Activated CD4-positive, CD25-positive, alpha-beta regulatory T cell treated with anti-CD3 and anti-CD28 coated beads, Interleukin-2, amount 50 U/mL, for 72 hours (primary cell): ENCODE data around the gene TTC13.

ENCODE experiments used
- DNase-seq: peaks from one replicate; pipeline ENCODE4 v3.0.0; 2021

The TTC13 gene

GRCh38 chr1:230867903-230868735 is 110.5 kb downstream of the TTC13 start, which contains the start of gene C1orf198:
TSS of gene C1orf198 (minus strand) at chr1:230868521. CDS start at chr1:230868512, 9 bp downstream.
- DNase-seq = peak; percentile 80

- no peak for DNase-seq
These were observed 111.4 kb downstream of the TTC13 start for GRCh38 chr1:230867101-230867902.

- DNase-seq = no peak
These were observed 112.2 kb downstream of the TTC13 start for GRCh38 chr1:230866171-230867070.

DNA sequence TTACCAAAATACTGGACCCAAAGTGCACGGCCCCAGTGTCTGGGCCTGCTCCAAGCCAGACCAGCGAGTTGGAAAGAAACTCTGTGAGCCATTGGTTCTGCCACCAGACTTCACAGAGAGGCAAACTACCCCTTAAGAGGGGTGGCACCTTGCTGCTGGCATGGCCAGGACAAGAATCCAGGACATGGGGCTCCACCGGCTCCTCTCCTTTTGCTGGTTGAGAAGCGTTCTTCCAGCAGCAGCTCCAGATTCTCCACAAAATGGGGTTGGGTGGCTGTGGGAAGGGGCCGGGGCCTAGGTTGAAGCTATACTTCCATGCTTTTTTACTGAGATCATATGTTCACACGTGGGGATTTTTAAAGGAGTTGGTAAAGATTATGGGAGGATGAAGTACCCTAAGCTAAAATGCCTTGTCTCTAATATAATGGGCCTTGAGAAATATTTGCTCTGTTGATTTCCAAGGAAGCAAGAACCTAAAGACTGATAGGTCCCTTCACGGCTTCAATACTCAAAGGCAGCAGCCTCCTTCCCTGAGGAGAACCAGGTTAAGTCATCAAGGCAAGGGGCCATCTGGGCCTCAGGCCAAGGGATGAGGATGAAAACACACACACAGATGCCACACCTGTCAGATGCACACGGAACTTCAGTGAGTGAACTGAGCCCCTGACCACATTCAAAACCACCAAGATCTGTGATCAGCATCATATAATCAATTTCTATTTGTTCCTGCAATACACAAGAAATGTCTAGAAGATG is 113.4 kb downstream of the TTC13 start:
- no peak for DNase-seq

- DNase-seq = no peak
These were observed 114.2 kb downstream of the TTC13 start for GRCh38 chr1:230864441-230864840.

GRCh38 chr1:230863449-230863848 is 115.2 kb downstream of the TTC13 start:
- DNase-seq = no peak

DNA sequence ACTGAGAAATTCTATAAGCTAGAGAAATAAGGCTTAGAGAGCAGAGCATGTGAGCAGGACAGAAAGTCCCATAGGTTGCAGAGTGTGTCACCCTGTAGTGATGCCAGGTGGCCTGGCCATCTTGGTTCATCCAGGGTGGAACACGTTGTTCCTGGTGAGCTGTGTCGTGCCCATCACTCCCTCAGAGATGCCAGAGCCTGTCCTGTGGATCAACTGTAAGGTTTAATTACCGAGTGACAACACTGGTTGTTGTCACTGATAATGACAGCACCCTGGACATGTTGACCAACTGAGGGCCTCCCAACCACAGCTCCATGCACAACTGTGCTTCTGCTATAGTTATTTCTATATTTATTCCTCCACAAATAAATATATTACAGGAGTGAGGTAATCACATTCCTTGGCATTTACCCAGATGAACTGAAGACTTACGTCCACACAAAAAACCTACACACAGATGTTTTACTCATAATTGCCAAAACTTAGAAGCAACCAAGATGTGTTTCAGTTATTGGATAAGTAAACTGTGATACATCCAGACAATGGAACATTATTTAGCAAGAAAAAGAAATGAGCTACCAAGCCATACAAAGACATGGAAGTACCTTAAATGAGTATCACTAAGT is 116.6 kb downstream of the TTC13 start:
- DNase-seq = no peak

DNA sequence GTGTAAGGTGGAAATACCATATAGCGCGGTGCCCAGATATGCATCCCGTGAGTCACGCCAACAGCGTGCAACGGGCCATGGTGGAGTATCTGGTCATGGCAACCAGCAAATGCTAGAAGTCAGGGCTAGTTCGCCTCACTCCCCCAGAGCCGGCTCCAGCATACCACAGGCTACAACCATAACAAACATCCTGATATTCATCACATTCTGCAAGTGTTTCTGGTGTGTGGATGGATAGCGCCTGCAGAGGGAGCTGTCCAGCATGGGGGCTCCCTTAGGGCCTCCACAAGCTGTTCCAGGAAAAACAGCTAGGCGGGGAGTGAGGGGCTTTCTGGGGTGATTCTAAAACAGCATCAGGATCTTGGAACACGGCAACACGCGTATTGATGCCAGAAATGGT is 117.2 kb downstream of the TTC13 start:
- DNase-seq = no peak

GRCh38 chr1:230860617-230861384 is 117.9 kb downstream of the TTC13 start:
- no peak for DNase-seq

- DNase-seq = no peak
These were observed 119.5 kb downstream of the TTC13 start for GRCh38 chr1:230858918-230859729.

GRCh38 chr1:230858236-230858820 is 120.3 kb downstream of the TTC13 start:
- no peak for DNase-seq

- DNase-seq = no peak
These were observed 120.8 kb downstream of the TTC13 start for GRCh38 chr1:230857822-230858221.

GRCh38 chr1:230857077-230857476 is 121.6 kb downstream of the TTC13 start:
- no peak for DNase-seq
